Nephron progenitor cell (in vitro differentiated cells): ENCODE data around the gene TYSND1.
A peak's percentile ranks its signal among the peaks of the same experiment; 100 is the strongest.

ENCODE experiments used
- DNase-seq: peaks from one replicate; pipeline ENCODE4 v3.0.0; 2021
- H3K27ac Mint-ChIP-seq: 2 replicates; pipeline ENCODE4 v1.8.0; 2021; ENCODE audit warnings: mild to moderate bottlenecking, moderate library complexity, mixed read lengths
- H3K27me3 Mint-ChIP-seq: 2 replicates; pipeline ENCODE4 v1.8.0; 2021; ENCODE audit warnings: mild to moderate bottlenecking, low read depth, mixed read lengths; ENCODE audit not compliant: poor library complexity
- H3K36me3 Mint-ChIP-seq: 2 replicates; pipeline ENCODE4 v1.8.0; 2021; ENCODE audit warnings: low read depth, mixed read lengths
- H3K4me1 Mint-ChIP-seq: 2 replicates; pipeline ENCODE4 v1.8.0; 2021; ENCODE audit warnings: mixed read lengths
- H3K4me3 Mint-ChIP-seq: 2 replicates; pipeline ENCODE4 v1.8.0; 2021; ENCODE audit warnings: mild to moderate bottlenecking, moderate library complexity, mixed read lengths
- H3K9me3 Mint-ChIP-seq: 2 replicates; pipeline ENCODE4 v1.8.0; 2021; ENCODE audit warnings: mild to moderate bottlenecking, moderate library complexity, mixed read lengths
- TF ChIP-seq, protein P1 (sequence below): fragments of 200-600 bp; sonication (generic); IDR thresholded peaks from 2 replicates; pipeline ENCODE4 v1.5.0; 2021; ENCODE audit warnings: antibody characterized with exemption

Gene TYSND1, protein sequence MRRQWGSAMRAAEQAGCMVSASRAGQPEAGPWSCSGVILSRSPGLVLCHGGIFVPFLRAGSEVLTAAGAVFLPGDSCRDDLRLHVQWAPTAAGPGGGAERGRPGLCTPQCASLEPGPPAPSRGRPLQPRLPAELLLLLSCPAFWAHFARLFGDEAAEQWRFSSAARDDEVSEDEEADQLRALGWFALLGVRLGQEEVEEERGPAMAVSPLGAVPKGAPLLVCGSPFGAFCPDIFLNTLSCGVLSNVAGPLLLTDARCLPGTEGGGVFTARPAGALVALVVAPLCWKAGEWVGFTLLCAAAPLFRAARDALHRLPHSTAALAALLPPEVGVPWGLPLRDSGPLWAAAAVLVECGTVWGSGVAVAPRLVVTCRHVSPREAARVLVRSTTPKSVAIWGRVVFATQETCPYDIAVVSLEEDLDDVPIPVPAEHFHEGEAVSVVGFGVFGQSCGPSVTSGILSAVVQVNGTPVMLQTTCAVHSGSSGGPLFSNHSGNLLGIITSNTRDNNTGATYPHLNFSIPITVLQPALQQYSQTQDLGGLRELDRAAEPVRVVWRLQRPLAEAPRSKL

DNA sequence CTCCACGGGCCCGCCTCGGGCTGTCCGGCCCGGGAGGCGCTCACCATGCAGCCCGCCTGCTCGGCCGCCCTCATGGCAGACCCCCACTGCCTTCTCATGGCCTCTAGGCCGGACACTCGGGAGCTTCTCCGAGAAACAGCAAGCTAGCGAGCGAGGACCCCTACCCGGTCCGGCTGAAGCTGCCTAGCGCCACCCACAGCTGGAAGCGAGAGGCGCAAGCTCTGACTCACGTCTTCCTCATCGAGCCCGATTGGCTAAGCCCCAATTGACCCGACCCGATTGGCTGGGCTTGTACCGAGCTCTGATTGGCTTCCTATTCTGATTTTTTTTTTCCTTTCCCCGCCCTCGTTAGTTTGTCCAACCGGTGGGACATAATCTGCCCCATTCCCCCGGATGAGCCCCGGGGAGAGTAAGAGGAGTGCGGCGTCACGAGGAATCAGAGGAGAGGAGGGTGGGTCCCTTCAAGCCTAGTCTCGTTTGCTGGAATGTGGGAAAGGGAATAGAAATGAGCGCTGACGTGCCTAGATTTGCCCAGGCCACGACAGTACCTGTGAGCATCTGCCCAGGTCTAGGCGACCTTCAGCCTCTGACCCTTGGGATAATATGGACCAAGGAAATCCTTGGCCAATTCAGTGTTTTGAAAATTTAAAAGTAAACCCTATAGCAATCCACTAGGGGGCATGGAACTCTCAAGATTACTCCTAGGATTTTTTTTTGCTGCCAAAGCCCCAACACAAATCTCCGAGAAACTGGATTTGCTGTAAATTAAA is at the start of gene TYSND1:
TYSND1 (minus strand) TSS at position 212 of the 770 bp plus-strand sequence; CDS start at position 98, 114 bp downstream.
- Mint-ChIP-seq H3K4me3 (peak within 1 kb of the TSS; percentile 83), H3K27ac (peak within 1 kb of the TSS; percentile 94), H3K27me3 (peaks cover 10% of the 10 kb centered on the region), H3K4me1 (peaks cover 17% of the 10 kb centered on the region), H3K9me3 (no peaks in the 10 kb centered on the region), H3K36me3 (peaks cover 15% of the 10 kb centered on the region)
- DNase-seq = peak; percentile 95
- TF ChIP-seq, protein P1, sequence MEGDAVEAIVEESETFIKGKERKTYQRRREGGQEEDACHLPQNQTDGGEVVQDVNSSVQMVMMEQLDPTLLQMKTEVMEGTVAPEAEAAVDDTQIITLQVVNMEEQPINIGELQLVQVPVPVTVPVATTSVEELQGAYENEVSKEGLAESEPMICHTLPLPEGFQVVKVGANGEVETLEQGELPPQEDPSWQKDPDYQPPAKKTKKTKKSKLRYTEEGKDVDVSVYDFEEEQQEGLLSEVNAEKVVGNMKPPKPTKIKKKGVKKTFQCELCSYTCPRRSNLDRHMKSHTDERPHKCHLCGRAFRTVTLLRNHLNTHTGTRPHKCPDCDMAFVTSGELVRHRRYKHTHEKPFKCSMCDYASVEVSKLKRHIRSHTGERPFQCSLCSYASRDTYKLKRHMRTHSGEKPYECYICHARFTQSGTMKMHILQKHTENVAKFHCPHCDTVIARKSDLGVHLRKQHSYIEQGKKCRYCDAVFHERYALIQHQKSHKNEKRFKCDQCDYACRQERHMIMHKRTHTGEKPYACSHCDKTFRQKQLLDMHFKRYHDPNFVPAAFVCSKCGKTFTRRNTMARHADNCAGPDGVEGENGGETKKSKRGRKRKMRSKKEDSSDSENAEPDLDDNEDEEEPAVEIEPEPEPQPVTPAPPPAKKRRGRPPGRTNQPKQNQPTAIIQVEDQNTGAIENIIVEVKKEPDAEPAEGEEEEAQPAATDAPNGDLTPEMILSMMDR = peak; percentile 34

DNA sequence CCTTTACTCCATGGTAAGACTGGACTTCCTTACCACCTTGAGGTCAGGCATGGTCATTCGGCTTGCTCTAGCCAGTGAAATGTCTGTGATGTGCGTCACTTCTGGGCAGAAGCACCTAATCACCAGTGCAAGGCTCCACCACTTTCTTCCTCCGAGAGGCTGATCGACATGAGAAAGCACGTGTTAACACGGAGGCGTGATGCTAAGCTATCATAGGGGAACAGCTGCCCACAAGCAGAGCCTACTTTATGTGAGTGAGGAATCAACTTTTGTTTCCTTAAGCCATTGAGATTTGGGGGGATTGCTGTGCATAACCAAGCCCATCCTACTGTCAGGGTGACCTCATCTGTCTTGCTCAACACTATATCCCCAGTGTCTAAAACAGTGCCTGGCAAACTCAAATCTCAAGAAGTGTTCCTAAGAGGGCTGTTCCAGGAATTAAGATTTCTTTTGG is 46.9 kb upstream of the TYSND1 start:
- DNase-seq = no peak
- Mint-ChIP-seq H3K4me3 (no peak overlapping the region), H3K36me3 (peaks cover 17% of the 10 kb centered on the region), H3K4me1 (peaks cover 26% of the 10 kb centered on the region), H3K27me3 (peaks cover 10% of the 10 kb centered on the region), H3K27ac (peak overlapping the region; percentile 61), H3K9me3 (peaks cover 8% of the 10 kb centered on the region)
- TF ChIP-seq, protein P1 = no peak

DNA sequence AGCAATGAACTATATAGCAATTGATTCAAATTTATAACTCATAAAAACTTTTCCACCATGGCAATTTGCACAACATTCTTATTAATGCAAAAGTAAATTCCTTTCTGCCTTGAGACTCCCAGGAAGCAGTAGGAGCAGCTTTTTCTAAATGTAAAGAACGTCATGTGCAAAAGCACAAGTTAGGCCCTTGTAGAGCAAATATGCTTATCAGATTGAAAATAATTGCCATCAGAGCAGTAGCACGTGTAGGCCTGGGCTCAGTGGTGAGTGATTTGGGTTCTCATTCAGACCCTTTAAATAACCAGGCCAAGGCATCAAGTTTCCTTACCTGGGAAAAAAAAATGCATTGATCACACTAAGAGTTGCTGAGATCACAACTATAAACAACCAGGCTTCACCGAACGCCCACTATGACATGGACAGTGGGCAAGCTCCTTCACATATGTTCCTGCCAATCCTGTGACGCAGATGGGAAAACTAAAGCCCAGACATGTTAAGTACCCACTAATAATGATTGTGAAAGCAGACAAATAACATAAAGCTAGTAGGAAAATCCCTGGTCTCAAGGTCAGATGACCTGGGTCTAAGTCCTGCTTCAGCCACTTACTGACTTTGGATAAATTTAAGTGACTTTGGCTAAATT is 45.9 kb upstream of the TYSND1 start:
- Mint-ChIP-seq H3K4me1 (peaks cover 26% of the 10 kb centered on the region), H3K27ac (no peak overlapping the region), H3K4me3 (no peak overlapping the region), H3K36me3 (peaks cover 7% of the 10 kb centered on the region), H3K9me3 (no peaks in the 10 kb centered on the region), H3K27me3 (peaks cover 10% of the 10 kb centered on the region)
- DNase-seq = no peak
- TF ChIP-seq, protein P1 = no peak

DNA sequence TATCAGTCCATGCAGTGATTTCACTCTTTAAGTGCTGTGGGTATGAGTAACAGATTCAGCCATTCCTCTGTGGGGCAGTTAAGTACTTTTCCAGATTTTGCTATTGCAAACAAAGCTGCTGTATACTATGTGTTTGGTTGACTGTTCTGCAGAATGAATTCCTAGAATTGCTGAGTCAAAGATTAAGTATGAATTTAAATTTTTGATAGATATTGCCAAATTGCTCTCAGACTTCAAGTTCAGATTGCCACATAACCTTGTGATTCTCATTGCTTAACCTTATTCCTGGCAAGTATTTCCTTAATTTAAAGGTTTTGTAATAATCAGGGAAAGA is 45.4 kb upstream of the TYSND1 start:
- Mint-ChIP-seq H3K4me3 (no peak overlapping the region), H3K36me3 (peaks cover 2% of the 10 kb centered on the region), H3K9me3 (no peaks in the 10 kb centered on the region), H3K27me3 (peaks cover 10% of the 10 kb centered on the region), H3K4me1 (peaks cover 26% of the 10 kb centered on the region), H3K27ac (no peak overlapping the region)
- TF ChIP-seq, protein P1 = no peak
- DNase-seq = no peak

DNA sequence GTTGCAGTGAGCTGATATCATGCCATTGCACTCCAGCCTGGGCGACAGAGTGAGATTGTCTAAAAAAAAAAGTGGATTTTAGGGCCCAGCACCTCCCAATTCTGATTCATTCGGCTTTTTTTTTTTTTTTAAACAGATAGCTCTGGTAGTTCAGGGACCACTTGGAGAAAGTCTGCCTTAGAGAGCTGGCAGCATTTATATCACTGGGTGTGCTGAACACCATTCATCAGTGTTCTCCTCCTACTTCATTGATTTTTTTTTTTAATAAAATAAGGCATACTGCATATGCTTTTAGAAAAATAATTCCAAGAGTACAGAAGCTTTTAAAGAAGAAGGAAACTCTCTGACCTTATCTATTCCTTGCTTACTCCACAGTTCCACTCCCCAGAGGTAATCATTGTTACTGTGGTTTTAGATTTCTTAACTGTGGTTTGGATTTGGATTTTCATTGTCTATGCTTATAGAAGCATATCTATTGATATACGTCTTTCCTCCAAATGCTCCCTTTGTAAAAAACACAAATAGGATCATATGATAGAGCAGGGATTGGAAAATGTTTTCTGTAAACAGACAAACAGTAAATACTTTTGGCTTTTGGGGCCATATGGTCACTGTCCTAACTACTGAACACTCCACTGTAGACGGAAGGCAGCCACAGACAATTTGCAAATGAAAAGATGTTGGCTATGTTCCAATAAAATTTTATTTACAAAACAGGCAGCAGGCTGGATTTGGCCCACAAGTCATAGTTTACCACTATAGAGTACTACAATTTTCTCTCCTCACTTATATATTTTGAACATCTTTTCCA is 44.9 kb upstream of the TYSND1 start:
- no peaks in the 10 kb centered on the region for H3K9me3 Mint-ChIP-seq
- no peak overlapping the region for H3K27ac Mint-ChIP-seq
- no peak for DNase-seq
- TF ChIP-seq, protein P1 = no peak
- no peak overlapping the region for H3K4me3 Mint-ChIP-seq
- no peaks in the 10 kb centered on the region for H3K36me3 Mint-ChIP-seq
- H3K27me3 Mint-ChIP-seq = peaks cover 7% of the 10 kb centered on the region
- peaks cover 26% of the 10 kb centered on the region for H3K4me1 Mint-ChIP-seq
